Measurements from ENCODE around the gene SHC1. TPM values are rescaled to one million over a fixed set of nuclear protein-coding genes. Genes with fewer than 3 reads are reported as not detected.

SHC1 gene
- polyA plus RNA-seq, 3 donors: 73.4 to 84.2 (median 83.4) TPM

- DNase-seq (ENCODE audit: extremely low read depth in 1 of 11, low read depth in 9 of 11, low spot score in 4 of 11): no peak
Observed at GRCh38 chr1:155011437-155012025, 41.0 kb upstream of the SHC1 start.

- no peak for DNase-seq (ENCODE audit: extremely low read depth in 1 of 11, low read depth in 9 of 11, low spot score in 4 of 11)
Observed at GRCh38 chr1:155011004-155011416, 40.5 kb upstream of the SHC1 start.

- no peak for DNase-seq (ENCODE audit: extremely low read depth in 1 of 11, low read depth in 9 of 11, low spot score in 4 of 11)
Observed at GRCh38 chr1:155010211-155010918, 39.8 kb upstream of the SHC1 start.

- DNase-seq (ENCODE audit: extremely low read depth in 1 of 11, low read depth in 9 of 11, low spot score in 4 of 11): no peak
Observed at GRCh38 chr1:155009742-155010141, 39.2 kb upstream of the SHC1 start.

GRCh38 chr1:155009221-155009711 is 38.7 kb upstream of the SHC1 start:
- no peak for DNase-seq (ENCODE audit: extremely low read depth in 1 of 11, low read depth in 9 of 11, low spot score in 4 of 11)

GRCh38 chr1:155008015-155008941 is 37.7 kb upstream of the SHC1 start:
- no peak for DNase-seq (ENCODE audit: extremely low read depth in 1 of 11, low read depth in 9 of 11, low spot score in 4 of 11)

- no peak for DNase-seq (ENCODE audit: extremely low read depth in 1 of 11, low read depth in 9 of 11, low spot score in 4 of 11)
Observed at GRCh38 chr1:155007251-155007828, 36.8 kb upstream of the SHC1 start.

- DNase-seq (ENCODE audit: extremely low read depth in 1 of 11, low read depth in 9 of 11, low spot score in 4 of 11): no peak
Observed at GRCh38 chr1:155006601-155007101, 36.1 kb upstream of the SHC1 start.

- no peak for DNase-seq (ENCODE audit: extremely low read depth in 1 of 11, low read depth in 9 of 11, low spot score in 4 of 11)
Observed at GRCh38 chr1:155005076-155006011, 34.8 kb upstream of the SHC1 start.

- DNase-seq (ENCODE audit: extremely low read depth in 1 of 11, low read depth in 9 of 11, low spot score in 4 of 11): no peak
Observed at GRCh38 chr1:155004352-155005075, 34.0 kb upstream of the SHC1 start.

- DNase-seq (ENCODE audit: extremely low read depth in 1 of 11, low read depth in 9 of 11, low spot score in 4 of 11): peak in 1 of 11 donors; percentile 33
Observed at GRCh38 chr1:155003766-155004351, 33.3 kb upstream of the SHC1 start.

- peak in 1 of 11 donors; percentile 18 for DNase-seq (ENCODE audit: extremely low read depth in 1 of 11, low read depth in 9 of 11, low spot score in 4 of 11)
Observed at GRCh38 chr1:155003227-155003765, 32.7 kb upstream of the SHC1 start.

- no peak for DNase-seq (ENCODE audit: extremely low read depth in 1 of 11, low read depth in 9 of 11, low spot score in 4 of 11)
Observed at GRCh38 chr1:155002464-155003226, 32.1 kb upstream of the SHC1 start, which contains the start of gene ZBTB7B. Gene ZBTB7B, plus strand, starts transcription at chr1:155002802. Its CDS starts 11,859 bp downstream, at chr1:155014661.

GRCh38 chr1:155001675-155002463 is 31.3 kb upstream of the SHC1 start:
- DNase-seq (ENCODE audit: extremely low read depth in 1 of 11, low read depth in 9 of 11, low spot score in 4 of 11): peak; percentile 94 to 99 (median 98)

- DNase-seq (ENCODE audit: extremely low read depth in 1 of 11, low read depth in 9 of 11, low spot score in 4 of 11): no peak
Observed at GRCh38 chr1:155001425-155001674, 30.8 kb upstream of the SHC1 start.

Measured in renal cortex interstitium (tissue), 11 donors.